HG03469 (cell line): ENCODE measurements around the gene MPND.

Source experiments
- ATAC-seq: cut with Tn5 transposase; IDR thresholded peaks from one replicate; pipeline ENCODE4 v1.9.1; 2021; ENCODE audit warnings: mild to moderate bottlenecking, moderate library complexity, moderate number of reproducible peaks; ENCODE audit not compliant: unreplicated experiment

MPND gene

GRCh38 chr19:4376991-4377781 lies 33.8 kb downstream of the MPND start:
- ATAC-seq = no peak

- no peak for ATAC-seq
Observed at GRCh38 chr19:4378886-4379285, 35.5 kb downstream of the MPND start.

GRCh38 chr19:4379383-4380253 lies 36.3 kb downstream of the MPND start:
- ATAC-seq = no peak

GRCh38 chr19:4380254-4380727 lies 36.9 kb downstream of the MPND start:
- ATAC-seq = no peak

- no peak for ATAC-seq
Observed at GRCh38 chr19:4385291-4386040, 42.1 kb downstream of the MPND start.

- ATAC-seq = no peak
Observed at GRCh38 chr19:4386041-4386782, 42.9 kb downstream of the MPND start.

- ATAC-seq = no peak
Observed at GRCh38 chr19:4388337-4389063, 45.1 kb downstream of the MPND start.

GRCh38 chr19:4389064-4389375 lies 45.7 kb downstream of the MPND start:
- ATAC-seq = no peak

- no peak for ATAC-seq
Observed at GRCh38 chr19:4389511-4390016, 46.2 kb downstream of the MPND start.

- ATAC-seq = no peak
Observed at GRCh38 chr19:4390017-4390566, 46.7 kb downstream of the MPND start.

- no peak for ATAC-seq
Observed at GRCh38 chr19:4390567-4391305, 47.4 kb downstream of the MPND start.

GRCh38 chr19:4391306-4391693 lies 47.9 kb downstream of the MPND start:
- ATAC-seq = no peak

GRCh38 chr19:4391701-4392483 lies 48.5 kb downstream of the MPND start:
- ATAC-seq = no peak

- no peak for ATAC-seq
Observed at GRCh38 chr19:4393947-4394590, 50.7 kb downstream of the MPND start.

GRCh38 chr19:4396949-4397783 lies 53.8 kb downstream of the MPND start:
- ATAC-seq = no peak

- ATAC-seq = no peak
Observed at GRCh38 chr19:4399812-4400134, 56.4 kb downstream of the MPND start.
